ENCODE results near the gene YBX1.
A peak's percentile ranks its signal among the peaks of the same experiment; 100 is the strongest.
"Not testable (repeated sequence)": the region's sequence is repeated elsewhere in the genome, so short reads cannot be mapped to it uniquely, and the experiment has no call there.

YBX1 gene

GRCh38 chr1:42744148-42744413, 61.9 kb downstream of the YBX1 start:
- no peak for DNase-seq (ENCODE audit: low spot score)
- TF ChIP-seq, protein P1, sequence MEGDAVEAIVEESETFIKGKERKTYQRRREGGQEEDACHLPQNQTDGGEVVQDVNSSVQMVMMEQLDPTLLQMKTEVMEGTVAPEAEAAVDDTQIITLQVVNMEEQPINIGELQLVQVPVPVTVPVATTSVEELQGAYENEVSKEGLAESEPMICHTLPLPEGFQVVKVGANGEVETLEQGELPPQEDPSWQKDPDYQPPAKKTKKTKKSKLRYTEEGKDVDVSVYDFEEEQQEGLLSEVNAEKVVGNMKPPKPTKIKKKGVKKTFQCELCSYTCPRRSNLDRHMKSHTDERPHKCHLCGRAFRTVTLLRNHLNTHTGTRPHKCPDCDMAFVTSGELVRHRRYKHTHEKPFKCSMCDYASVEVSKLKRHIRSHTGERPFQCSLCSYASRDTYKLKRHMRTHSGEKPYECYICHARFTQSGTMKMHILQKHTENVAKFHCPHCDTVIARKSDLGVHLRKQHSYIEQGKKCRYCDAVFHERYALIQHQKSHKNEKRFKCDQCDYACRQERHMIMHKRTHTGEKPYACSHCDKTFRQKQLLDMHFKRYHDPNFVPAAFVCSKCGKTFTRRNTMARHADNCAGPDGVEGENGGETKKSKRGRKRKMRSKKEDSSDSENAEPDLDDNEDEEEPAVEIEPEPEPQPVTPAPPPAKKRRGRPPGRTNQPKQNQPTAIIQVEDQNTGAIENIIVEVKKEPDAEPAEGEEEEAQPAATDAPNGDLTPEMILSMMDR (IDR thresholded peaks at IDR 0.05; ENCODE audit: extremely low read depth, missing control alignments), result no peak

DNA sequence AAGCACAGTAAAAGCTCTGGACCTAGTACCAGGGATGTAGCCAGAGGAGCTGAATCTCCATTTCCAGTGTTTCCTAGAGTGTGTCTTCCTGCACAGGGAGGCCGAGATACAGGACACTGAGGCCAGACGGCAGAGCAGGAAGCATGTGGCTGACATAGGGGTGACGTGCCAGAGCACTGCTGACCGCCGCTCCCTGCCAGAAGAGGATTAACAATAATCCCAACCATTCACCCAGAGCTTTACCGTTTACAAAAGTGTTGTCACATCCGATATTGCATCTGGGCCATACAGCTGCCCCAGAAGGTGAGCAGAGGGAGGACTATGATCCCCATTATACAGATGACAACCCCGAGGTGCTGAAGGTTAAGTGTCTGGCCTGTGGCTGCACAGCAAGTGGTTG, 63.6 kb downstream of the YBX1 start:
- DNase-seq (ENCODE audit: low spot score), result no peak
- TF ChIP-seq, protein P1 (IDR thresholded peaks at IDR 0.05; ENCODE audit: extremely low read depth, missing control alignments), result no peak

DNA sequence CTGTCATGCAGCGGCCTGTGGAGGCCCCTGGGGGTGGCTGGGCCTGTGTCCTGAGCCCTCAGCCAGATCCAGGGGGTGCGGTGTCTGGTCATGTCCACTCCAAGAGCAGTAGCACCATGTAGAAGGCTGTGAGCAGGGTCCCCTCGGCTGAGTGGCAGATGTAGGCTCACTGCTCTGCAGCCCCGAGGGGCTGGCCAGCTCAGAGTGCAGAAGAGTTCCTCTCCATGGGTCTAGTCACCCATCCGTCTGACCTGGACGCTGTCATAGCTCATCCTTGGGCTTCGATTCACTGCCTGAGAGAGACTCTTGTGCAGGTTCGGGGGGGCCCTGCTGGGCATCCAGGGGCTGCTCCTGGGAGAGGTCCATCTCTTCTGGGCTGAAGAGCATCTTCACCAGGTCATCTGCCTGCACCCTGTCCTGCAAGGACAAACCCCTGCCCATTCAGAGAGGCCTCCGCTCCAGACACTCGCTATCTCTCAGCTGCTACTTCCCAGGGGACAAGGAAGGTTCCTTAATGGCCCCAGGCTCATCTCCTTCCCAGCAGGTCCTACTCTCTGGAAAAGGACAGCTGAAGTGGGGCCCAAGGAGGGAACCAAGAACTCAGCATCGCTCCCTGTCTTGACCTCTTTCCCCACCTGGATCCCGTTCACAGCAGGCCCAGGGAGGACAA, 64.4 kb downstream of the YBX1 start:
- TF ChIP-seq, protein P1 (IDR thresholded peaks at IDR 0.05; ENCODE audit: extremely low read depth, missing control alignments), result no peak
- no peak for DNase-seq (ENCODE audit: low spot score)

- TF ChIP-seq, protein P1 (IDR thresholded peaks at IDR 0.05; ENCODE audit: extremely low read depth, missing control alignments), result peak; percentile 56
- DNase-seq (ENCODE audit: low spot score), result peak; percentile 74
Observed at GRCh38 chr1:42747125-42747524, 64.9 kb downstream of the YBX1 start.

- TF ChIP-seq, protein P1 (IDR thresholded peaks at IDR 0.05; ENCODE audit: extremely low read depth, missing control alignments), result no peak
- DNase-seq (ENCODE audit: low spot score), result no peak
Observed at GRCh38 chr1:42748021-42748420, 65.8 kb downstream of the YBX1 start.

- no peak for DNase-seq (ENCODE audit: low spot score)
- TF ChIP-seq, protein P1 (IDR thresholded peaks at IDR 0.05; ENCODE audit: extremely low read depth, missing control alignments), result no peak
Observed at GRCh38 chr1:42748461-42749410, 66.5 kb downstream of the YBX1 start.

DNA sequence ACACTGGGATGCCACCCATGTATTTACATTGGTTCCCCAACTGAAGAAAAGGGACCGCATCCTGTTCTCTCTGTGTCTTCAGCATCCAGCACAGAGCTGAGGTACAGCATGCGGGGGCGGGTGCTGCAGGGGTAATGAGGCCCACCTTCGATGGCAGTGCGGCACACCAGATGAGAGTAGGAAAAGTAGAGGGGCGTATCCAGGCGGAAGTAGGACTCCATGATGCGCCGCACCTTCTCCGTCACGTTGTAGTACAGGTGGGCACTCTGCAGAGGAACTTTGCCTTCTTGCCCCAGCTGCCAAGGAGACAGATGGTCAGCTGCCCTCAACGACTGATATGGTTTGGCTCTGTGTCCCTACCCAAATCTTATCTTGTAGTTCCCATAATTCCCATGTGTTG, 67.8 kb downstream of the YBX1 start:
- DNase-seq (ENCODE audit: low spot score), result peak; percentile 10
- TF ChIP-seq, protein P1 (IDR thresholded peaks at IDR 0.05; ENCODE audit: extremely low read depth, missing control alignments), result no peak

DNA sequence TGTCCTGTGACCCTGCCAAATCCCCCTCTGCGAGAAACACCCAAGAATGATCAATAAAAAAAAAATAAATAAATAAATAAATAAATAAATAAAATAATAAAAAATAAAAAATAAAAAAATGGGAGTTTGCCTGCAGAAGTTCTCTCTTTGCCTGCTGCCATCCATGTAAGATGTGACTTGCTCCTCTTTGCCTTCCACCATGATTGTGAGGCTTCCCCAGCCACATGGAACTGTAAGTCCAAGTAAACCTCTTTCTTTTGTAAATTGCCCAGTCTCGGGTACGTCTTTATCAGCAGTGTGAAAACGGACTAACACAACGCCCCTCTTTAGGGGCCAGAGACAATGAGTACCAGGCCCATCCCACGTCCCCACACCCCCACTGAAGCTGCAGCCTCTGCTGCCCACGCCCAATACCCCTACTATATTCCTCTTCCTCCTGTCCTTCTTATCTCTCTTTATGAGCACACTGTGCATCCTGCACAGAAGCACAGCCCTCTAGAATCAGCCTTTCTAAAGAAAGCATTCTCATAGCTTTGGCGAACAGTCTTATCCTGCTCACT, 69.4 kb downstream of the YBX1 start:
- DNase-seq (ENCODE audit: low spot score), result not testable (repeated sequence)
